Right lobe of liver (tissue), 6 donors: ENCODE measurements around the gene SPNS2. TPM values are rescaled to one million over a fixed set of nuclear protein-coding genes. Genes with fewer than 3 reads are reported as not detected.

ENCODE experiments used
- ATAC-seq, 4 donors: fragments of 200-7000 bp; cut with Tn5 transposase; one replicate each; pipeline ENCODE4 v1.9.1; 2020; ENCODE audit warnings: mild to moderate bottlenecking in 4 of 4, moderate library complexity in 4 of 4
- DNase-seq, 3 donors: peaks; one replicate each; pipeline ENCODE4 v3.0.0-alpha.2; 2020
- H3K27ac ChIP-seq, 3 donors: fragments of 200-600 bp; one replicate each; pipeline ENCODE4 v1.8.0; 2022
- H3K27me3 ChIP-seq, 2 donors: fragments of 200-600 bp; one replicate each; pipeline ENCODE4 v1.8.0; 2022
- H3K36me3 ChIP-seq, 4 donors: fragments of 200-600 bp; sonication (generic) in 1 of 4; one replicate each; pipeline versions ENCODE4 v1.5.1 to v1.8.0; 2017 to 2022; ENCODE audit warnings: control low read depth in 1 of 4
- H3K4me1 ChIP-seq, 4 donors: fragments of 200-600 bp; sonication (generic) in 1 of 4; one replicate each; pipeline versions ENCODE4 v1.5.1 to v1.8.0; 2017 to 2022; ENCODE audit warnings: control low read depth in 1 of 4
- H3K4me3 ChIP-seq, 3 donors: fragments of 200-600 bp; one replicate each; pipeline ENCODE4 v1.8.0; 2022
- H3K9me3 ChIP-seq, 4 donors: fragments of 200-600 bp; sonication (generic) in 1 of 4; one replicate each; pipeline versions ENCODE4 v1.5.1 to v1.8.0; 2017 to 2022; ENCODE audit warnings: control low read depth in 1 of 4
- CTCF ChIP-seq, 4 donors: fragments of 200-600 bp in 3 of 4; fragments of 450-650 bp in 1 of 4; IDR thresholded peaks; one replicate each; pipeline versions ENCODE4 v1.5.1 to v1.8.0; 2016 to 2022; ENCODE audit warnings: antibody characterized with exemption in 4 of 4, mild to moderate bottlenecking in 2 of 4
- POLR2A ChIP-seq: fragments of 450-650 bp; IDR thresholded peaks from one replicate; pipeline ENCODE4 v1.6.1; 2017; ENCODE audit warnings: antibody characterized with exemption, mild to moderate bottlenecking
- WGBS: methylation state at CpG from one replicate; pipeline ENCODE4 v1.1.6; 2018; ENCODE audit warnings: low coverage, low lambda C conversion rate; ENCODE audit not compliant: insufficient coverage; ENCODE audit errors: missing lambda C conversion rate; 5-methylcytosine and 5-hydroxymethylcytosine counted together
- intact Hi-C, 2 donors: fragments of 100-400 bp; cut with DNase I; formaldehyde crosslinking; loops; one replicate each; pipeline versions ENCODE4 v1.11.2 to v1.14.1; 2022
- total RNA-seq, 6 experiments: library from RNA; depleted of rRNA in 2 of 6; stranded (reverse); fragments of >200 nt in 2 of 6; fragmentation: NEBNext Ultra II Directional in 3 of 6; extraction: Animal tissue kit (Norgen Biotek cat#: 25700) in 3 of 6; gene quantifications; one replicate each; pipeline versions ENCODE4 v1.1.0 to v1.2.4, GENCODE V29; 2016 to 2023
- donor health status: DM: no; HTN: yes; CAD: no.
- donor health status: DM: no; HTN: no; CAD: no.
- donor health status: DM: no; HTN: no; CAD: no.
- donor health status: DM: no; HTN: yes; CAD: no.
- donor health status: DM: no; HTN: yes; CAD: no.

The SPNS2 gene
- total RNA-seq, 6 experiments from 2014 or later, result 3.0 to 12.4 (median 7.3) TPM

DNA sequence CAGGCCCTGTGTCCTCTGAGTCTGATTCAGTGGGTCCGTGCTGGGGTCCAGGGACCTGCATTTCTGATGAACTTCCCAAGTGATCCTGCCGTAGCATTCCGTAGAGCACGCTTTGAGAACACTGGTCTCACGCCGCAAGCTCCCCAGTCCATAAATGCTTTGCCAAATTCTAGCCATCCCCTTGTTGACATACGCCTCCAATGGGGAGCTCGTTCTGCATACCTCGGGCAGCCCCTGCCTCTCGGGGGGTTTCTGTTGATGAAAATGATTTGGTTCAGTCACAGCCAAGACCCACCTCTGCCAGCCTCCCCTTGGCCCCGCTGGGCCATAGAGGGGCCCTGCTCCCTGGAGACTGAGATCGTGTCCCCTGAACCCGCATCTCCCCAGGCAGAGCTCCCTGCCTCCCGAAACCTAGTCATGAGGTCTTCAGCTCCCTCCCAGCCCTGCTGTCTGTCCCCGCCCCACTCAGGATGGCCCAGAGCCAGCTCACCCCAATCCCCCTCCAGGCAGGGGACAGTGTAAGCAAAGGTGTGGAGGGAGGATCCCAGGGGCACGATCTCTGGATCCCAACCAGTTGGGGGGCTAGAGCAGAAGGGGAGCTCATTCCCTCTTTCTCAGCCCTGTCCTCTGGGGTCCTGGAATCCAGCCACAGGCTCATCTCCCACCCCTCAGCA, 16.2 kb upstream of the SPNS2 start:
- 88% methylated on average over 5 of the region's 16 CpGs for WGBS
- TF ChIP-seq POLR2A (no peak), CTCF (IDR thresholded peaks at IDR 0.05) (no peak)
- Histone ChIP-seq H3K36me3 (no peaks in the 10 kb centered on the region), H3K27me3 (no peaks in the 10 kb centered on the region), H3K9me3 (no peaks in the 10 kb centered on the region), H3K27ac (no peak overlapping the region), H3K4me1 (peaks cover 0 to 11% (median 0%) of the 10 kb centered on the region in 4 donors), H3K4me3 (no peak overlapping the region)
- intact Hi-C loops, result no loop called here
- peak in 1 of 3 donors; percentile 17 for DNase-seq
- ATAC-seq, result peak in 1 of 4 donors; percentile 2

DNA sequence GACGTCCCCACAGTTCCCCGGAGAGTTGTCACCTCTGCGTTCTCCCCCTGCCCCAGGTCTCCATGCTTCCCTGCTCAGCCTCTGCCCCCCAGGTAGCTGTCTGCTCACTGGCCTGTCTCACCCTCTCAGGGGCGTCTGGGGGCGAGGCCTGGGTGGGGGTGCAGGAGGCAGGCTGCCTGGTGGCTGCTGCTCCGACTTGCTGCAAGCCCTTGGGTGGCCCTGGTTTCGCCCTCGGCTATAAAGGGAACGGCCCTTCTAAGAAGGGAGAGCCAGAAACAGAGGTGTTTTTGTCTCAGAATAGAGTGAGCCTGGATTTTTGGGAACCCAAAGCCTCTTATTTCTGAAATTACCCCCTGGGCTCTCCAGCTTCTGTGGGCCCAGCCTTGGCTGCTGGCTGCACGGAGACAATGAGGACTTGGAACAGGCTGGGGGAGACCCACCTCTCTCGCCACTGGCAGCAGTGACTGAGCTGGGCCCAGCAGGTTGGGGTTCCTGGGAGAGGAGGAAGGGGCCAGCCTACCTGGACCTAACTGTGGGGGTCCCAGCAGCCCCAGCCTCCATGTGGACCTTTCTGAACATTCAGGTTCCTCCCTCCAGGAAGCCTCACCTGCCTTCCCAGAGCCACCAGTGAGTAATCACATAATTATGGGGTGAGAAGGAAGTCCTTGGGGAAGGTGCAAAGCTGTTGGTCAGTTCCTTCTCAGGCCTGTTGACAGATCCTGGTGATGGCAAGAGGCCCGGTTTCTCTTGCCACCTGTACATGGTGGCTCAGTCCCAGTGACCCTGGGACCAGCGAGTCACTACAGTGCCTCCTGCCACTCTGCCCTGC, 15.5 kb upstream of the SPNS2 start:
- peak; percentile 25 to 83 (median 40) for ATAC-seq
- 35% methylated on average over 3 of the region's 13 CpGs for WGBS
- peak; percentile 25 for TF ChIP-seq POLR2A
- TF ChIP-seq CTCF (IDR thresholded peaks at IDR 0.05), result no peak
- no peaks in the 10 kb centered on the region for H3K27me3 ChIP-seq
- H3K4me3 ChIP-seq, result no peak overlapping the region
- intact Hi-C loops, result no loop called here
- H3K9me3 ChIP-seq, result no peaks in the 10 kb centered on the region
- no peaks in the 10 kb centered on the region for H3K36me3 ChIP-seq
- H3K27ac ChIP-seq, result no peak overlapping the region
- peak in 1 of 3 donors; percentile 58 for DNase-seq
- H3K4me1 ChIP-seq, result peaks cover 0 to 11% (median 0%) of the 10 kb centered on the region in 4 donors

GRCh38 chr17:4485676-4486646, 12.7 kb upstream of the SPNS2 start:
- intact Hi-C loops, result no loop called here
- peak in 1 of 3 donors; percentile 46 for DNase-seq
- Histone ChIP-seq H3K27ac (no peak overlapping the region), H3K4me3 (no peak overlapping the region), H3K4me1 (peaks cover 0 to 3% (median 0%) of the 10 kb centered on the region in 4 donors), H3K36me3 (no peaks in the 10 kb centered on the region), H3K27me3 (no peaks in the 10 kb centered on the region), H3K9me3 (no peaks in the 10 kb centered on the region)
- 64% methylated on average over 6 of the region's 31 CpGs for WGBS
- no peak for TF ChIP-seq POLR2A
- TF ChIP-seq CTCF (IDR thresholded peaks at IDR 0.05), result no peak
- peak; percentile 33 to 67 (median 46) for ATAC-seq

- DNase-seq (no peak), ATAC-seq (no peak)
- Histone ChIP-seq H3K36me3 (no peaks in the 10 kb centered on the region), H3K27me3 (no peaks in the 10 kb centered on the region), H3K9me3 (no peaks in the 10 kb centered on the region), H3K4me3 (no peak overlapping the region), H3K27ac (no peak overlapping the region), H3K4me1 (no peaks in the 10 kb centered on the region)
- 91% methylated on average over 6 of the region's 8 CpGs for WGBS
- no peak for TF ChIP-seq CTCF (IDR thresholded peaks at IDR 0.05)
- TF ChIP-seq POLR2A, result no peak
- intact Hi-C loops, result no loop called here
These were observed 11.4 kb upstream of the SPNS2 start for GRCh38 chr17:4487296-4487695.
